ENCODE results near the gene MCF2L2. TPM values are rescaled to one million over a fixed set of nuclear protein-coding genes. Genes with fewer than 3 reads are reported as not detected.

MCF2L2 gene
- total RNA-seq, 1 donor from 2014 or later: 2.1 TPM

DNA sequence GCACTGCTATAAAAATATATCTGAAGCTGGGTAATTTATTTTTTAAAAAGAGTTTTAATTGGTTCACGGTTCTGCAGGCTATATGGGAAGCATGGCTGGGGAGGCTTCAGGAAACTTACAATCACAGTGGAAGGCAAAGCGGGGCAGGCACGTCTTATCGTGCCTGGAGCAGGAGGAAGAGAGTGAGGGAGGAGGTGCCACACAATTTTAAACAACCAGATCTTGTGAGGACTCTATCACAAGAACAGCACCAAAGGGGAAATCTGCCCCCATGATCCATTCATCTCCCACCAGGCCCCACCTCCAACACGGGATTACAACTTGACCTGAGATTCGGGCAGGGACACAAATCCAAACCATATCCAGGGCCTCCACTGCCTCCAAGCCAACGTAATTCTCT lies 75.0 kb downstream of the MCF2L2 start:
- no peaks in the 10 kb centered on the region for H3K36me3 Mint-ChIP-seq (ENCODE audit: low read depth)
- DNase-seq (ENCODE audit: low read depth, low spot score): no peak
- TF ChIP-seq, protein P1, sequence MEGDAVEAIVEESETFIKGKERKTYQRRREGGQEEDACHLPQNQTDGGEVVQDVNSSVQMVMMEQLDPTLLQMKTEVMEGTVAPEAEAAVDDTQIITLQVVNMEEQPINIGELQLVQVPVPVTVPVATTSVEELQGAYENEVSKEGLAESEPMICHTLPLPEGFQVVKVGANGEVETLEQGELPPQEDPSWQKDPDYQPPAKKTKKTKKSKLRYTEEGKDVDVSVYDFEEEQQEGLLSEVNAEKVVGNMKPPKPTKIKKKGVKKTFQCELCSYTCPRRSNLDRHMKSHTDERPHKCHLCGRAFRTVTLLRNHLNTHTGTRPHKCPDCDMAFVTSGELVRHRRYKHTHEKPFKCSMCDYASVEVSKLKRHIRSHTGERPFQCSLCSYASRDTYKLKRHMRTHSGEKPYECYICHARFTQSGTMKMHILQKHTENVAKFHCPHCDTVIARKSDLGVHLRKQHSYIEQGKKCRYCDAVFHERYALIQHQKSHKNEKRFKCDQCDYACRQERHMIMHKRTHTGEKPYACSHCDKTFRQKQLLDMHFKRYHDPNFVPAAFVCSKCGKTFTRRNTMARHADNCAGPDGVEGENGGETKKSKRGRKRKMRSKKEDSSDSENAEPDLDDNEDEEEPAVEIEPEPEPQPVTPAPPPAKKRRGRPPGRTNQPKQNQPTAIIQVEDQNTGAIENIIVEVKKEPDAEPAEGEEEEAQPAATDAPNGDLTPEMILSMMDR (conservative IDR thresholded peaks at IDR 0.05): no peak
- H3K4me3 Mint-ChIP-seq: no peak overlapping the region
- no peak overlapping the region for H3K27ac Mint-ChIP-seq (ENCODE audit: unreplicated experiment)
- H3K4me1 Mint-ChIP-seq: no peaks in the 10 kb centered on the region
- no peaks in the 10 kb centered on the region for H3K27me3 Mint-ChIP-seq (ENCODE audit: low read depth)
- no peaks in the 10 kb centered on the region for H3K9me3 Mint-ChIP-seq

DNA sequence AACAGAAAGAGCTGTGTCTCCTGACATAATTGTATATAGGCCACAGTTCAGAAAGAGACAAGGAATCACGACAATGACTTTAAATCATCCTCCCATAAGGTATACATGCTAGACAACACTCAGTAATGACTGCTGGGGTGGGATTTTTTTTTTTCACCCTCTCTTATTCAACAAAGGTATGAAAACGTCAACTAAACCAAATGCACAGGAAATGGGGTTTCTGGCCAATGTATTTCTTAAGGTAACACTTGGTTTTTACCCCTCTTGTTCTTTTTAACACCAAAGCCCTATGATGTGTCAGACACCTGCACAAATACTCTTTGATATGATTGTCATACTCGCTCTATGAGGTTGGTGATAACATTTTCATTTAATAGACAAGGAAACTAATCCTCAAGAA lies 78.3 kb downstream of the MCF2L2 start:
- Mint-ChIP-seq H3K27ac (ENCODE audit: unreplicated experiment) (no peak overlapping the region), H3K4me3 (no peak overlapping the region), H3K9me3 (peaks cover 9% of the 10 kb centered on the region), H3K4me1 (no peaks in the 10 kb centered on the region), H3K27me3 (ENCODE audit: low read depth) (peaks cover 2% of the 10 kb centered on the region), H3K36me3 (ENCODE audit: low read depth) (peaks cover 6% of the 10 kb centered on the region)
- TF ChIP-seq, protein P1 (conservative IDR thresholded peaks at IDR 0.05): no peak
- no peak for DNase-seq (ENCODE audit: low read depth, low spot score)

DNA sequence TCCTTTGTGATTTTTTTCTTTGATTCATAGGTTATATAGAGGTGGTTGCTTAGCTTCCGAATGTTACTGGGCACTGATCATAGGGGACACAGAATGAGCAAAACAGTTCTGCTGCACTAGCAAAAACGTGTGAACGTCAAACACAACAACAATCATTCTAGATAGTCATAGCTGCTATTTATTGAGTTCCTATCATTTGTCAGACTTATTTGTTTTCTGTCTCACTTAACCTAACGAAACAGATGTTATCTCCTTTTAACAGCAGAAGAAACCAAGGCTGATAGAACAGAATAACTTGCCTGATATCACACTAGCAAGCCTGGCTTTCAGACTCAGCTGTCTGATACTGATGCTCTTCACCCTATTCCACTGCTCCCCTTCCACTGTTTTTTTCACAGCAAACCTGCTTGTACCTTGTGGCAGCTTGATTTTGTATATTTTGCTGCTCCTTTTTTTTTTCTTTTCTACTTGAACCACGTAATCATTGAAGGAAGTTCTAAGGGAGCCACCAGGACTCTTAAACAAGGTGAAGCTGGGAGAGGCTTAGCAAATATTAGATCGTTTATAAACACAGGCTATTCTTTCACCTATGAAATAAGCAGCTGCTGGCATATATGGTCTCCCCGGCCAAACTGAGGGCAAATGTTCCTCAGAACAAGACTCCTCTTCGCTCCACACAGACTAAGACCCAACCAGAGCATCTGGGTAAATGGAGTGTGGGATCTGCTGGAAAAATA lies 78.8 kb downstream of the MCF2L2 start:
- peaks cover 11% of the 10 kb centered on the region for H3K9me3 Mint-ChIP-seq
- H3K4me1 Mint-ChIP-seq: no peaks in the 10 kb centered on the region
- H3K27ac Mint-ChIP-seq (ENCODE audit: unreplicated experiment): no peak overlapping the region
- H3K4me3 Mint-ChIP-seq: no peak overlapping the region
- TF ChIP-seq, protein P1 (conservative IDR thresholded peaks at IDR 0.05): no peak
- no peak for DNase-seq (ENCODE audit: low read depth, low spot score)
- H3K27me3 Mint-ChIP-seq (ENCODE audit: low read depth): peaks cover 2% of the 10 kb centered on the region
- H3K36me3 Mint-ChIP-seq (ENCODE audit: low read depth): peaks cover 8% of the 10 kb centered on the region

DNA sequence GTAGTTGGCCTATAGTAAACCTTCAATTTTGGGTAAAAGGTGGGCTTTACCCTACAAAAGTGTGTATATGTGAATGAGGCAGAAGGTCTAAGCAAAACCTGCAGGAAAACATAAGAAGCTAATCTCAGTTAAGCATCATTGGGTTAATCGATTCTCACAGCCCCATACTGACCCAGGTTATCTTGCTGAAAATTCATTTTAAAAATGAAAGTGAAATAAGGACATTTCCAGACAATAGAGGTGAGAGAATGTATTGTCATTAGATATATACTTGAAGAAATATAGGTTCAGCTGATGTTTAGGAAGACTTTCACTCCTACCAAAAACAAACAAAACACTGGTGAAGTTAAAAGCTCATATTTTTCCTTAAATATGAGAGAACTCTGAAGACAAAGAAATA lies 85.6 kb downstream of the MCF2L2 start:
- H3K27ac Mint-ChIP-seq (ENCODE audit: unreplicated experiment): no peak overlapping the region
- no peak overlapping the region for H3K4me3 Mint-ChIP-seq
- peaks cover 9% of the 10 kb centered on the region for H3K36me3 Mint-ChIP-seq (ENCODE audit: low read depth)
- no peaks in the 10 kb centered on the region for H3K4me1 Mint-ChIP-seq
- no peak for DNase-seq (ENCODE audit: low read depth, low spot score)
- H3K27me3 Mint-ChIP-seq (ENCODE audit: low read depth): peaks cover 2% of the 10 kb centered on the region
- TF ChIP-seq, protein P1 (conservative IDR thresholded peaks at IDR 0.05): no peak
- H3K9me3 Mint-ChIP-seq: peaks cover 11% of the 10 kb centered on the region

DNA sequence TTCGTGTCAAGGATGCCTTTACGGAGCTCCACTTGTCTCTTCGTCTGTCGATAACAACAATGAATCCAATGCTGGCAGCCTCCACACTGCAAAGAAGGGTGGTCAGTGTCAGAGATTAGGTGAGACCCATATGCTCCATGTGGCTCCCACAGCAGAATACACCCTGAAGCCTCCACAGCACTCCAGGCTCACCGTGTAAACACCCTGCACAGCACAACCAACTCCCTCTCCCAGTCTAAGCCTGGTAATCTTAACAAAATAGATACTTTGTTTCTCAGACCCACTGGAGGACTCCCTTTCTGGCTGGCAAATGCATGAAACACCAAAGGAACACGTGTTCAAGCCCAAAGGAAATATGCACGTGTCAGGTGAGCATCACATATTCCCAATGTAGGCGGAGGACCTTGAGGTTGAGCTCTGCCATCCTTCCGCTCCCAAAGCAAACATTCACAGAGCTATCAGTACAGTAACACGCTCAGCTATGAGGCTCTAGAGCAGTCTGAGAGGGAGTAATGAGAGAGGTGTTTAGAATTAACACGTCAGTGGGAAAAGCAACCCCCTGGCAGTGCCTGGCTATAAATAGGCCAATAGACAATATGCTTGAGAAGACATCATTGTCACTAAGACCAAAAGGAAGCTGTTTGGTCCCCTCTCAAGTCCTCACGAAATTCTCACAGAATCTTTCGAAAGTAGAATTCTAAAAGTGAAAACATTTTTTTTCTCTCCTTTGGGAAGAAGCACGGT lies 86.7 kb downstream of the MCF2L2 start:
- peaks cover 11% of the 10 kb centered on the region for H3K9me3 Mint-ChIP-seq
- H3K27ac Mint-ChIP-seq (ENCODE audit: unreplicated experiment): no peak overlapping the region
- H3K27me3 Mint-ChIP-seq (ENCODE audit: low read depth): peaks cover 2% of the 10 kb centered on the region
- no peak for DNase-seq (ENCODE audit: low read depth, low spot score)
- no peak overlapping the region for H3K4me3 Mint-ChIP-seq
- peaks cover 9% of the 10 kb centered on the region for H3K36me3 Mint-ChIP-seq (ENCODE audit: low read depth)
- no peaks in the 10 kb centered on the region for H3K4me1 Mint-ChIP-seq
- TF ChIP-seq, protein P1 (conservative IDR thresholded peaks at IDR 0.05): no peak
